Stimulated activated naive CD8-positive, alpha-beta T cell treated with anti-CD3 and anti-CD28 coated beads, Interleukin-15, Interleukin-2, amounts not matched to agents 100 ng/mL and 50 ng/mL, for 24 hours (primary cell): ENCODE data around the gene ABCA6.

Source experiments
- H3K27ac Mint-ChIP-seq: one replicate; pipeline ENCODE4 v1.8.0; 2021; ENCODE audit warnings: mild to moderate bottlenecking, mixed read lengths
- H3K27me3 Mint-ChIP-seq: one replicate; pipeline ENCODE4 v1.8.0; 2021; ENCODE audit warnings: mixed read lengths
- H3K36me3 Mint-ChIP-seq: one replicate; pipeline ENCODE4 v1.8.0; 2021; ENCODE audit warnings: low read depth, mixed read lengths
- H3K4me1 Mint-ChIP-seq: one replicate; pipeline ENCODE4 v1.8.0; 2021; ENCODE audit warnings: low read depth, mixed read lengths
- H3K4me3 Mint-ChIP-seq: one replicate; pipeline ENCODE4 v1.8.0; 2021; ENCODE audit warnings: mild to moderate bottlenecking, mixed read lengths
- H3K9me3 Mint-ChIP-seq: one replicate; pipeline ENCODE4 v1.8.0; 2021; ENCODE audit warnings: mixed read lengths

Gene ABCA6

GRCh38 chr17:69159418-69159817 is 17.7 kb upstream of the ABCA6 start:
- Mint-ChIP-seq H3K4me3 (no peak overlapping the region), H3K4me1 (no peaks in the 10 kb centered on the region), H3K27ac (no peak overlapping the region), H3K36me3 (no peaks in the 10 kb centered on the region), H3K9me3 (no peaks in the 10 kb centered on the region), H3K27me3 (no peaks in the 10 kb centered on the region)

- H3K27me3 Mint-ChIP-seq, result no peaks in the 10 kb centered on the region
- no peak overlapping the region for H3K4me3 Mint-ChIP-seq
- no peak overlapping the region for H3K27ac Mint-ChIP-seq
- H3K4me1 Mint-ChIP-seq, result no peaks in the 10 kb centered on the region
- H3K36me3 Mint-ChIP-seq, result no peaks in the 10 kb centered on the region
- no peaks in the 10 kb centered on the region for H3K9me3 Mint-ChIP-seq
Measured at GRCh38 chr17:69154267-69154666, 12.6 kb upstream of the ABCA6 start.

GRCh38 chr17:69150333-69150732 is 8.6 kb upstream of the ABCA6 start:
- Mint-ChIP-seq H3K27me3 (no peaks in the 10 kb centered on the region), H3K4me1 (no peaks in the 10 kb centered on the region), H3K36me3 (no peaks in the 10 kb centered on the region), H3K4me3 (no peak overlapping the region), H3K27ac (no peak overlapping the region), H3K9me3 (no peaks in the 10 kb centered on the region)

- Mint-ChIP-seq H3K27ac (no peak overlapping the region), H3K9me3 (no peaks in the 10 kb centered on the region), H3K4me1 (no peaks in the 10 kb centered on the region), H3K4me3 (no peak overlapping the region), H3K36me3 (no peaks in the 10 kb centered on the region), H3K27me3 (no peaks in the 10 kb centered on the region)
Measured at GRCh38 chr17:69147460-69147859, 5.8 kb upstream of the ABCA6 start.

- no peak overlapping the region for H3K27ac Mint-ChIP-seq
- no peaks in the 10 kb centered on the region for H3K9me3 Mint-ChIP-seq
- H3K27me3 Mint-ChIP-seq, result peaks cover 4% of the 10 kb centered on the region
- no peaks in the 10 kb centered on the region for H3K4me1 Mint-ChIP-seq
- H3K4me3 Mint-ChIP-seq, result no peak overlapping the region
- no peaks in the 10 kb centered on the region for H3K36me3 Mint-ChIP-seq
Measured at GRCh38 chr17:69144331-69145255, 2.9 kb upstream of the ABCA6 start.

- no peak overlapping the region for H3K4me3 Mint-ChIP-seq
Measured at GRCh38 chr17:69143683-69144231, 2.1 kb upstream of the ABCA6 start.

GRCh38 chr17:69143151-69143550 is 1.5 kb upstream of the ABCA6 start:
- Mint-ChIP-seq H3K27me3 (peaks cover 4% of the 10 kb centered on the region), H3K27ac (no peak overlapping the region), H3K36me3 (no peaks in the 10 kb centered on the region), H3K4me1 (no peaks in the 10 kb centered on the region), H3K9me3 (no peaks in the 10 kb centered on the region), H3K4me3 (no peak overlapping the region)

More at GRCh38 chr17:69143683-69144231, 2.1 kb upstream of the ABCA6 start:
- H3K36me3 Mint-ChIP-seq, result no peaks in the 10 kb centered on the region
- no peaks in the 10 kb centered on the region for H3K9me3 Mint-ChIP-seq
- no peaks in the 10 kb centered on the region for H3K4me1 Mint-ChIP-seq
- H3K27ac Mint-ChIP-seq, result no peak overlapping the region
- peaks cover 4% of the 10 kb centered on the region for H3K27me3 Mint-ChIP-seq

GRCh38 chr17:69142175-69142802 is 594 bp upstream of the ABCA6 start:
- no peaks in the 10 kb centered on the region for H3K36me3 Mint-ChIP-seq
- H3K27me3 Mint-ChIP-seq, result peaks cover 4% of the 10 kb centered on the region
- H3K9me3 Mint-ChIP-seq, result peaks cover 3% of the 10 kb centered on the region
- no peak overlapping the region for H3K27ac Mint-ChIP-seq
- H3K4me3 Mint-ChIP-seq, result no peak overlapping the region
- no peaks in the 10 kb centered on the region for H3K4me1 Mint-ChIP-seq

- Mint-ChIP-seq H3K27ac (no peak overlapping the region), H3K27me3 (no peaks in the 10 kb centered on the region), H3K36me3 (no peaks in the 10 kb centered on the region), H3K9me3 (peaks cover 7% of the 10 kb centered on the region), H3K4me1 (no peaks in the 10 kb centered on the region), H3K4me3 (no peak overlapping the region)
Measured at GRCh38 chr17:69134112-69134511, 7.6 kb downstream of the ABCA6 start.

- Mint-ChIP-seq H3K9me3 (no peaks in the 10 kb centered on the region), H3K27ac (no peak overlapping the region), H3K4me3 (no peak overlapping the region), H3K36me3 (no peaks in the 10 kb centered on the region), H3K27me3 (no peaks in the 10 kb centered on the region), H3K4me1 (no peaks in the 10 kb centered on the region)
Measured at GRCh38 chr17:69130627-69131296, 10.9 kb downstream of the ABCA6 start.

GRCh38 chr17:69123626-69124025 is 18.1 kb downstream of the ABCA6 start:
- Mint-ChIP-seq H3K36me3 (no peaks in the 10 kb centered on the region), H3K27me3 (no peaks in the 10 kb centered on the region)

GRCh38 chr17:69122065-69122464 is 19.6 kb downstream of the ABCA6 start:
- Mint-ChIP-seq H3K36me3 (no peaks in the 10 kb centered on the region), H3K9me3 (no peaks in the 10 kb centered on the region), H3K4me1 (no peaks in the 10 kb centered on the region), H3K4me3 (no peak overlapping the region), H3K27ac (no peak overlapping the region), H3K27me3 (no peaks in the 10 kb centered on the region)

More at GRCh38 chr17:69123626-69124025, 18.1 kb downstream of the ABCA6 start:
- no peaks in the 10 kb centered on the region for H3K9me3 Mint-ChIP-seq
- no peak overlapping the region for H3K27ac Mint-ChIP-seq
- H3K4me3 Mint-ChIP-seq, result no peak overlapping the region
- no peaks in the 10 kb centered on the region for H3K4me1 Mint-ChIP-seq

GRCh38 chr17:69117855-69118784 is 23.6 kb downstream of the ABCA6 start:
- Mint-ChIP-seq H3K27ac (no peak overlapping the region), H3K36me3 (no peaks in the 10 kb centered on the region), H3K9me3 (no peaks in the 10 kb centered on the region), H3K4me1 (no peaks in the 10 kb centered on the region), H3K27me3 (no peaks in the 10 kb centered on the region), H3K4me3 (no peak overlapping the region)

GRCh38 chr17:69111794-69112193 is 29.9 kb downstream of the ABCA6 start:
- Mint-ChIP-seq H3K4me3 (no peak overlapping the region), H3K36me3 (no peaks in the 10 kb centered on the region), H3K9me3 (no peaks in the 10 kb centered on the region), H3K27ac (no peak overlapping the region), H3K4me1 (no peaks in the 10 kb centered on the region), H3K27me3 (no peaks in the 10 kb centered on the region)
